ENCODE measurements around the gene CFAP20. TPM values are rescaled to one million over a fixed set of nuclear protein-coding genes. Genes with fewer than 3 reads are reported as not detected.
A peak's percentile ranks its signal among the peaks of the same experiment; 100 is the strongest.
"Not testable (repeated sequence)": the region's sequence is repeated elsewhere in the genome, so short reads cannot be mapped to it uniquely, and the experiment has no call there.

Gene CFAP20
- total RNA-seq, 1 donor from 2014 or later: 41.4 TPM

- Mint-ChIP-seq H3K9me3 (no peaks in the 10 kb centered on the region), H3K4me3 (no peak overlapping the region), H3K4me1 (no peaks in the 10 kb centered on the region), H3K27ac (no peak overlapping the region), H3K36me3 (no peaks in the 10 kb centered on the region), H3K27me3 (ENCODE audit: low read depth) (peaks cover 18% of the 10 kb centered on the region)
- TF ChIP-seq, protein P1, sequence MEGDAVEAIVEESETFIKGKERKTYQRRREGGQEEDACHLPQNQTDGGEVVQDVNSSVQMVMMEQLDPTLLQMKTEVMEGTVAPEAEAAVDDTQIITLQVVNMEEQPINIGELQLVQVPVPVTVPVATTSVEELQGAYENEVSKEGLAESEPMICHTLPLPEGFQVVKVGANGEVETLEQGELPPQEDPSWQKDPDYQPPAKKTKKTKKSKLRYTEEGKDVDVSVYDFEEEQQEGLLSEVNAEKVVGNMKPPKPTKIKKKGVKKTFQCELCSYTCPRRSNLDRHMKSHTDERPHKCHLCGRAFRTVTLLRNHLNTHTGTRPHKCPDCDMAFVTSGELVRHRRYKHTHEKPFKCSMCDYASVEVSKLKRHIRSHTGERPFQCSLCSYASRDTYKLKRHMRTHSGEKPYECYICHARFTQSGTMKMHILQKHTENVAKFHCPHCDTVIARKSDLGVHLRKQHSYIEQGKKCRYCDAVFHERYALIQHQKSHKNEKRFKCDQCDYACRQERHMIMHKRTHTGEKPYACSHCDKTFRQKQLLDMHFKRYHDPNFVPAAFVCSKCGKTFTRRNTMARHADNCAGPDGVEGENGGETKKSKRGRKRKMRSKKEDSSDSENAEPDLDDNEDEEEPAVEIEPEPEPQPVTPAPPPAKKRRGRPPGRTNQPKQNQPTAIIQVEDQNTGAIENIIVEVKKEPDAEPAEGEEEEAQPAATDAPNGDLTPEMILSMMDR (IDR thresholded peaks at IDR 0.05; ENCODE audit: unreplicated experiment): no peak
- no peak for DNase-seq (ENCODE audit: low spot score in 2 of 2, unreplicated experiment in 2 of 2)
Observed at GRCh38 chr16:58096249-58096648, 32.9 kb downstream of the CFAP20 start.

- H3K27me3 Mint-ChIP-seq (ENCODE audit: low read depth): peaks cover 18% of the 10 kb centered on the region
- not testable (repeated sequence) for H3K4me3 Mint-ChIP-seq; H3K36me3 Mint-ChIP-seq; H3K4me1 Mint-ChIP-seq; DNase-seq (ENCODE audit: low spot score in 2 of 2, unreplicated experiment in 2 of 2); H3K27ac Mint-ChIP-seq; H3K9me3 Mint-ChIP-seq
Observed at GRCh38 chr16:58095575-58095960, 33.6 kb downstream of the CFAP20 start.

- DNase-seq (ENCODE audit: low spot score in 2 of 2, unreplicated experiment in 2 of 2): no peak
- H3K4me3 Mint-ChIP-seq: no peak overlapping the region
- no peak overlapping the region for H3K27ac Mint-ChIP-seq
- H3K4me1 Mint-ChIP-seq: no peaks in the 10 kb centered on the region
- H3K9me3 Mint-ChIP-seq: no peaks in the 10 kb centered on the region
- TF ChIP-seq, protein P1 (IDR thresholded peaks at IDR 0.05; ENCODE audit: unreplicated experiment): no peak
- no peaks in the 10 kb centered on the region for H3K36me3 Mint-ChIP-seq
- peaks cover 18% of the 10 kb centered on the region for H3K27me3 Mint-ChIP-seq (ENCODE audit: low read depth)
Observed at GRCh38 chr16:58094791-58095574, 34.2 kb downstream of the CFAP20 start.

GRCh38 chr16:58094026-58094425 is 35.2 kb downstream of the CFAP20 start:
- TF ChIP-seq, protein P1 (IDR thresholded peaks at IDR 0.05; ENCODE audit: unreplicated experiment): no peak
- H3K4me1 Mint-ChIP-seq: no peaks in the 10 kb centered on the region
- H3K4me3 Mint-ChIP-seq: no peak overlapping the region
- peak overlapping the region; percentile 39 for H3K27ac Mint-ChIP-seq
- peaks cover 18% of the 10 kb centered on the region for H3K27me3 Mint-ChIP-seq (ENCODE audit: low read depth)
- H3K9me3 Mint-ChIP-seq: no peaks in the 10 kb centered on the region
- DNase-seq (ENCODE audit: low spot score in 2 of 2, unreplicated experiment in 2 of 2): no peak
- H3K36me3 Mint-ChIP-seq: no peaks in the 10 kb centered on the region

DNA sequence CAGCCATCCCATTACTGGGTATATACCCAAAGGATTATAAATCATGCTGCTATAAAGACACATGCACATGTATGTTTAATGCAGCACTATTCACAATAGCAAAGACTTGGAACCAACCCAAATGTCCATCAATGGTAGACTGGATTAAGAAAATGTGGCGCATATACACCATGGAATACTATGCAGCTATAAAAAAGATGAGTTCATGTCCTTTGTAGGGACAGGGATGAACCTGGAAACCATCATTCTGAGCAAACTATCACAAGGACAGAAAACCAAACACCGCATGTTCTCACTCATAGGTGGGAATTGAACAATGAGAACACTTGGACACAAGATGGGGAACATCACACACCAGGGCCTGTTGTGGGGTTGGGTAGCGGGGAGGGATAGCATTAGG is 38.8 kb downstream of the CFAP20 start:
- H3K36me3 Mint-ChIP-seq; H3K9me3 Mint-ChIP-seq; H3K27ac Mint-ChIP-seq; DNase-seq (ENCODE audit: low spot score in 2 of 2, unreplicated experiment in 2 of 2); H3K4me3 Mint-ChIP-seq; H3K4me1 Mint-ChIP-seq: not testable (repeated sequence)
- peaks cover 18% of the 10 kb centered on the region for H3K27me3 Mint-ChIP-seq (ENCODE audit: low read depth)

- Mint-ChIP-seq H3K4me1 (no peaks in the 10 kb centered on the region), H3K27me3 (ENCODE audit: low read depth) (peaks cover 11% of the 10 kb centered on the region), H3K4me3 (no peak overlapping the region), H3K9me3 (no peaks in the 10 kb centered on the region), H3K27ac (no peak overlapping the region), H3K36me3 (no peaks in the 10 kb centered on the region)
- TF ChIP-seq, protein P1 (IDR thresholded peaks at IDR 0.05; ENCODE audit: unreplicated experiment): no peak
- no peak for DNase-seq (ENCODE audit: low spot score in 2 of 2, unreplicated experiment in 2 of 2)
Observed at GRCh38 chr16:58088091-58088490, 41.1 kb downstream of the CFAP20 start.

Data from mesothelial cell of epicardium (in vitro differentiated cells).